ENCODE measurements around the gene CSAD. TPM values are rescaled to one million over a fixed set of nuclear protein-coding genes. Genes with fewer than 3 reads are reported as not detected.
A peak's percentile ranks its signal among the peaks of the same experiment; 100 is the strongest.

CSAD gene
- total RNA-seq, 6 experiments from 2014 or later = 20.6 to 54.2 (median 37.1) TPM

- Histone ChIP-seq H3K4me3 (no peak overlapping the region), H3K4me1 (peaks cover 0 to 69% (median 29%) of the 10 kb centered on the region in 4 donors), H3K27me3 (no peaks in the 10 kb centered on the region), H3K27ac (peak overlapping the region in 1 of 3 donors; percentile 73), H3K36me3 (no peaks in the 10 kb centered on the region), H3K9me3 (no peaks in the 10 kb centered on the region)
- no peak for DNase-seq
- intact Hi-C loops (cut with DNase I) = no loop called here
- ATAC-seq = no peak
- TF ChIP-seq POLR2A (IDR thresholded peaks at IDR 0.05) = no peak
- no peak for TF ChIP-seq CTCF (IDR thresholded peaks at IDR 0.05)
- WGBS (ENCODE audit: insufficient coverage, low coverage, low lambda C conversion rate, missing lambda C conversion rate) = 87% methylated on average over 3 of the region's 3 CpGs
Measured at GRCh38 chr12:53176750-53177149, 4.0 kb downstream of the CSAD start.

GRCh38 chr12:53174881-53175491 is 5.7 kb downstream of the CSAD start:
- Histone ChIP-seq H3K36me3 (no peaks in the 10 kb centered on the region), H3K27ac (peak overlapping the region; percentile 8 to 73 (median 56)), H3K4me1 (peaks cover 0 to 81% (median 35%) of the 10 kb centered on the region in 4 donors), H3K27me3 (no peaks in the 10 kb centered on the region), H3K4me3 (no peak overlapping the region), H3K9me3 (no peaks in the 10 kb centered on the region)
- DNase-seq (peak; percentile 85 to 95 (median 93)), ATAC-seq (peak; percentile 80 to 92 (median 84))
- 9% methylated on average over 4 of the region's 4 CpGs for WGBS (ENCODE audit: insufficient coverage, low coverage, low lambda C conversion rate, missing lambda C conversion rate)
- no peak for TF ChIP-seq POLR2A (IDR thresholded peaks at IDR 0.05)
- peak; percentile 33 to 51 (median 43) for TF ChIP-seq CTCF (IDR thresholded peaks at IDR 0.05)
- intact Hi-C loops (cut with DNase I) = no loop called here

- Histone ChIP-seq H3K27me3 (no peaks in the 10 kb centered on the region), H3K27ac (no peak overlapping the region), H3K9me3 (no peaks in the 10 kb centered on the region), H3K36me3 (no peaks in the 10 kb centered on the region), H3K4me3 (no peak overlapping the region), H3K4me1 (peaks cover 0 to 86% (median 30%) of the 10 kb centered on the region in 4 donors)
- TF ChIP-seq CTCF (IDR thresholded peaks at IDR 0.05) (no peak), POLR2A (IDR thresholded peaks at IDR 0.05) (no peak)
- intact Hi-C loops (cut with DNase I) = no loop called here
- no peak for ATAC-seq
- peak in 1 of 3 donors; percentile 29 for DNase-seq
- WGBS (ENCODE audit: insufficient coverage, low coverage, low lambda C conversion rate, missing lambda C conversion rate) = 78% methylated on average over 4 of the region's 10 CpGs
Measured at GRCh38 chr12:53173085-53173715, 7.5 kb downstream of the CSAD start.

GRCh38 chr12:53172352-53172751 is 8.4 kb downstream of the CSAD start:
- 72% methylated on average over 7 of the region's 11 CpGs for WGBS (ENCODE audit: insufficient coverage, low coverage, low lambda C conversion rate, missing lambda C conversion rate)
- Histone ChIP-seq H3K36me3 (no peaks in the 10 kb centered on the region), H3K9me3 (no peaks in the 10 kb centered on the region), H3K27ac (no peak overlapping the region), H3K27me3 (no peaks in the 10 kb centered on the region), H3K4me1 (peaks cover 0 to 79% (median 27%) of the 10 kb centered on the region in 4 donors), H3K4me3 (no peak overlapping the region)
- no peak for TF ChIP-seq POLR2A (IDR thresholded peaks at IDR 0.05)
- TF ChIP-seq CTCF (IDR thresholded peaks at IDR 0.05) = no peak
- intact Hi-C loops (cut with DNase I) = no loop called here
- no peak for ATAC-seq
- peak in 1 of 3 donors; percentile 31 for DNase-seq

Data from right lobe of liver (tissue), 6 donors.